Measurements from ENCODE around the gene CALHM3.

- no peak for TF ChIP-seq CTCF (IDR thresholded peaks at IDR 0.05; ENCODE audit: poor library complexity, severe bottlenecking)
- TF ChIP-seq REST (IDR thresholded peaks at IDR 0.05; ENCODE audit: borderline replicate concordance) = no peak
- TF ChIP-seq TAF1 (IDR thresholded peaks at IDR 0.05; ENCODE audit: low read depth) = no peak
- TF ChIP-seq SMC3 (conservative IDR thresholded peaks at IDR 0.05; ENCODE audit: poor library complexity) = no peak
- no peak for TF ChIP-seq EP300 (conservative IDR thresholded peaks at IDR 0.05; ENCODE audit: poor library complexity, severe bottlenecking)
- no peak for TF ChIP-seq POLR2AphosphoS5 (IDR thresholded peaks at IDR 0.05)
- no peak for TF ChIP-seq EZH2 (IDR thresholded peaks at IDR 0.05; ENCODE audit: borderline replicate concordance, insufficient read depth, low read length, poor library complexity, severe bottlenecking)
These were observed 37.0 kb downstream of the CALHM3 start for GRCh38 chr10:103442031-103442461.
